SK-N-MC (cell line): ENCODE results near the gene SLC29A4.
"Not testable (repeated sequence)": the region's sequence is repeated elsewhere in the genome, so short reads cannot be mapped to it uniquely, and the experiment has no call there.

Experiments used
- DNase-seq: peaks from one replicate; pipeline ENCODE4 v3.0.0-alpha.2; 2011; ENCODE audit warnings: low read depth, low spot score
- H3K27ac ChIP-seq: fragments of 200-600 bp; sonication (generic); 2 replicates; pipeline ENCODE4 v1.5.1; 2016; ENCODE audit warnings: mixed run types
- H3K36me3 ChIP-seq: fragments of 200-600 bp; sonication (generic); 2 replicates; pipeline ENCODE4 v1.6.1; 2017; ENCODE audit warnings: antibody characterized with exemption, low read length, mixed read lengths; ENCODE audit not compliant: insufficient read depth
- H3K4me3 ChIP-seq: fragments of 200-600 bp; sonication (generic); 2 replicates; pipeline ENCODE4 v1.5.1; 2016
- H3K9ac ChIP-seq: fragments of 200-600 bp; sonication (generic); 2 replicates; pipeline ENCODE4 v1.8.0; 2017; ENCODE audit warnings: mixed run types, mixed read lengths; ENCODE audit not compliant: insufficient read length
- H3K9me3 ChIP-seq: fragments of 200-600 bp; sonication (generic); 2 replicates; pipeline ENCODE4 v1.6.1; 2017; ENCODE audit warnings: low read depth, mild to moderate bottlenecking, antibody characterized with exemption, low read length, moderate library complexity, mixed read lengths
- EZH2 ChIP-seq: fragments of 200-600 bp; sonication (generic); IDR thresholded peaks from one replicate; pipeline ENCODE4 v1.6.1; 2017; ENCODE audit warnings: antibody characterized with exemption
- FOXP2 ChIP-seq: optimal IDR thresholded peaks from 2 replicates; pipeline ENCODE3; 2011; ENCODE audit warnings: mild to moderate bottlenecking, moderate library complexity; ENCODE audit not compliant: insufficient read depth; ENCODE audit errors: extremely low read length, control extremely low read depth
- POLR2AphosphoS5 ChIP-seq: IDR thresholded peaks from 2 replicates; pipeline ENCODE4 v1.6.1; 2012; ENCODE audit warnings: mild to moderate bottlenecking, low read depth, low read length, borderline replicate concordance

Gene SLC29A4

DNA sequence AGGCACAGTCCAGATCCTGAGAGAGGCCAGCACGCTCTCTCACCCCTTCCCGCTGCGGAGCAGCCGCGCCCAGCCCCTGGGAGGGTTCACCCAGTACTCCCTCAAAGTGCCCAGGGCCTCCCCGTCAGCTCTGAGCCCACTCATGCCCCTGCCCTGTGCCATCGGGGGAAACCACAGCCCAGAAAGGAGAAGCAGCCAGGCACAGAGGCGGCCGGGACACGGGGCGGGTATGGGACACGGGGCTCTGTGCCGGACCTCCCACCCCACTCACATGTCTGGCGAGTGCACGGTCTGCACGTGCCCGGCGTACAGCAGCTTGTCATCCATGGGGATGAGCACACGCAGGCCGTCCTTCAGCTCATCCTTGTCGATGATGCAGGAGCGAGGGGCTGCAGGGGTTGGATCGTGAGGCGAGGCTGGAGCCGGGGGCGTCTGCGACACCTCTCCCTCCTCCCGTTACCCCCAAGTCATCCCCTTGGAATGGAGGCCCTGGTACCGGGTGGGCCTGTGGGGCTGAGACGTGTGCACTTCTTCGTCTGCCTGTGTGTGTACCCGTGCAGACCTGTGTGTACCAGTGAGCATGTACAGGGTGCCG lies 38.2 kb downstream of the SLC29A4 start:
- Histone ChIP-seq H3K9ac (no peak overlapping the region), H3K9me3 (no peaks in the 10 kb centered on the region), H3K27ac (no peak overlapping the region), H3K36me3 (peaks cover 38% of the 10 kb centered on the region), H3K4me3 (no peak overlapping the region)
- no peak for DNase-seq
- TF ChIP-seq POLR2AphosphoS5: no peak
- no peak for TF ChIP-seq EZH2
- no peak for TF ChIP-seq FOXP2

DNA sequence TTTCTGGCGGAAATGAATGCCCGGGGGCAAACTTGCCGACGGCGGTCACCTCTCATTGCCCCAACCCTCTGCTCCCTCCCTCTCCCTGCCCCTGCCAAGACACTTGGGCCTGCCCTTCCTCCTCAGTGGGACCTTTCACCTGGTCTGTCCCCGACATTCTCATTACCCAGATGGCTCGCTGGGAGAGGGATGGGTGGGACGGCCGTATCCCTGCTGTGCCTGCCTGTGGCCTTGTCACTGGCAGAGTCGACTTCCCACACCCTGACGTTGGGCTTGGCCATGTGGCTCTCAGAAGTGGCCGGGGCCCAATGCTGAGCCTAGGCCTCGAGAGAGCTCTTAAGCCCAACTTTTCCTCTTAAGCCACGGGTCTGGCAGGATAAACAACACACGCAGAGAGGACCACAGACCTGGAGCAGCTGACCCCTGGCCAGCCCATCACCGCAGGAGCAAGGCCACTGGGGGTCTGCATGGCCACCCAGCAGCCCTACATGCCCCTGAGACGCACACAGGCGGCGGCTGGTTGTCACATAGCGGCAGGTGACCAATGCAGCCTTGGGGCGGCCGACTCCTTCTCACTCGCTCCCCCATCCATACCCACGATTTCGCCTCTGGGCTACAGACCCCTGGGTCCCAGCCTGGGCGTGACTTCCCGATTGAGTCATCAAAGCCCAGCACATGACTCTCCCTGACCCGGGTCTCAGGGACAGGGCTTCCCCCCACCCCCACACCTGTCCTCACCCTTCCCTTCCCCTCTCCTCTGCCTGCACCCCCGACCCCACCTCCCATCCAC lies 40.1 kb downstream of the SLC29A4 start:
- Histone ChIP-seq H3K9me3 (no peaks in the 10 kb centered on the region), H3K36me3 (peaks cover 50% of the 10 kb centered on the region), H3K9ac (no peak overlapping the region), H3K27ac (no peak overlapping the region), H3K4me3 (no peak overlapping the region)
- no peak for DNase-seq
- TF ChIP-seq EZH2: no peak
- TF ChIP-seq POLR2AphosphoS5: no peak
- TF ChIP-seq FOXP2: no peak

DNA sequence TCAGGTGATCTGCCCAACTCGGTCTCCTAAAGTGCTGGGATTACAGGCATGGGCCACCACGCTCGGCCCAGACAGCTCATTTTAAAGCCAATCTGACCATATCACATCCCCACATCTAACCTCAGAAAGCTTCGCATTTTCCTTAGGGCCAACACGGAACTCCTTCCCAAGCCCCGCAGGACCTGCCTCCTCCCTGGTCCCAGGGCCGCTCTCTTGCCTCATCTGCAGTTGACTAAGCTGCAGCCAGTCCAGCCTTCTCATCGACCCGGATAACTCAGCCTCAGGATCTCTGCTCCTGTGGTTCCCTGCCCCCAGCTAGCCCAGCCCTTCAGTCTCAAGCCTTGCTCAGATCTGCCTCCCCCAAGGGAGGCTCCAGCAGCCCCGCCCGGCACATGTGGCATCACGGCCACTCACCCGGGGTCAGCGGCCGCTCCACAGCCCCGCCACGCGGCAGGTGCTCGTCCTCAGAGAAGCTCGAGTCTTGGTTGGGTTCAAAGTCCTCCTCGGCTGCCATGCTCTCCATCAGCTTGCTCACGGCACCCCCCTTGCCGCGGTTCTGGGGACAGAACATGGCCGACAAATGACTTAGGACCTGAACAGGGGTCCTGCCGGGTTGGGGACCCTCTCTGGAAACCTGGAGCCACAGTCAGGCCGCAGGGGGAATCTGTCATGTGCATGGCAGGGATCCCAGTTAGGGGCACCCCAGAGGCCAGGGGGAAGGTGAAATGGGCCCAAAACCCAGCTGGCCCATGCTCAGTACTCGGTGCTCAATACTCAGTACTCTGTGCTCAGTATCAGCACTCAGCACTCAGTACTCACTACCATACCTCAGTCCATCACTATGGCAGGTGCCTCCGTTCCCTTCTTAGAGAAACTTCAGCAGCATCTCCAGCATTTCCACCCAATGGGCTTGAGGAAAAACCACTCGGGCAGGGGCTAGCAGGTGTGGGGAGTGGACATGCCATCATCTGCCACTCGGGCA lies 41.3 kb downstream of the SLC29A4 start:
- DNase-seq, H3K27ac ChIP-seq, H3K9ac ChIP-seq, H3K9me3 ChIP-seq, H3K4me3 ChIP-seq: not testable (repeated sequence)
- peaks cover 40% of the 10 kb centered on the region for H3K36me3 ChIP-seq

DNA sequence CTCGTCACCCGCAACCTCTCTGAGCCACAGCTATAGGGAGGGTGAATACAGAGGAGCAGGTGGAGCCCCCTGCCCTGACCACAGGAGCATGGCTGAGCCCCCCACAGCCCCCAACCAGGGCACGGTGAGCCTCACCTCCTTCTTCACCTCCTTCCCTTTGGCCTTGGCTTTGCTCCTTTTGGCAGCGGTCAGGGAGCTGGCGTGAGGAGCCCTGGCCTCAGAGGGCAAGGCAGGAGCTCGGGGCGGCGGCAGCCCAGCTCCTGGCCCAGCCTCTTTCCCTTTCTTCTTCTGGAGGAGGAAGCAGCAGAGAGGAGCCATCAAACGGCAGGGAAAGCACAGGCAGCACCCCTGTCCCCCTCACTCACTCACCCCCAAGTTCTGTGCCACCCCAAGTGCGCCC lies 42.2 kb downstream of the SLC29A4 start:
- TF ChIP-seq EZH2 (no peak), POLR2AphosphoS5 (no peak), FOXP2 (no peak)
- no peak overlapping the region for H3K4me3 ChIP-seq
- no peak overlapping the region for H3K27ac ChIP-seq
- no peak overlapping the region for H3K9ac ChIP-seq
- H3K36me3 ChIP-seq: peaks cover 37% of the 10 kb centered on the region; the same call in 1 of the 2 replicates
- H3K9me3 ChIP-seq: no peaks in the 10 kb centered on the region
- DNase-seq: no peak

DNA sequence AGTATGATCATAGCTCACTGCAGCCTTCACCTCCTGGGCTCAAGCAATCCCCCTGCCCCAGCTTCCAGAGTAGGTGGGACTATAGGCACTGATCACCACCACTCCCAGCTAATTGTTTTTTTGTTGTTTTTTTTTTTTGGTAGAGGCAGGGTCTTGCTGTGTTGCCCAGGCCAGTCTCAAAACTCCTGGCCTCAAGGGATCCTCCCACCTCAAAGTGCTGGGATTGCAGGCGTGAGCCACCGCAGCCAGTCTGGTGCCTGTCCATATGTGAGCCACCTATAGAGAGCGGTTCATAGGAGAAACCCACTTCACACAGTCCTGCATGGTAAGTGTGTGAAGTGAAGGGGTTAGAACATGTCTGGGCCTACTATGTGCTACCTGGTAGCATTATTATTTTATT lies 47.5 kb downstream of the SLC29A4 start:
- Histone ChIP-seq H3K4me3 (no peak overlapping the region), H3K27ac (no peak overlapping the region), H3K9me3 (no peaks in the 10 kb centered on the region), H3K9ac (no peak overlapping the region), H3K36me3 (peaks cover 43% of the 10 kb centered on the region; the same call in 1 of the 2 replicates)
- DNase-seq: no peak
- TF ChIP-seq POLR2AphosphoS5 (no peak), EZH2 (no peak), FOXP2 (no peak)

DNA sequence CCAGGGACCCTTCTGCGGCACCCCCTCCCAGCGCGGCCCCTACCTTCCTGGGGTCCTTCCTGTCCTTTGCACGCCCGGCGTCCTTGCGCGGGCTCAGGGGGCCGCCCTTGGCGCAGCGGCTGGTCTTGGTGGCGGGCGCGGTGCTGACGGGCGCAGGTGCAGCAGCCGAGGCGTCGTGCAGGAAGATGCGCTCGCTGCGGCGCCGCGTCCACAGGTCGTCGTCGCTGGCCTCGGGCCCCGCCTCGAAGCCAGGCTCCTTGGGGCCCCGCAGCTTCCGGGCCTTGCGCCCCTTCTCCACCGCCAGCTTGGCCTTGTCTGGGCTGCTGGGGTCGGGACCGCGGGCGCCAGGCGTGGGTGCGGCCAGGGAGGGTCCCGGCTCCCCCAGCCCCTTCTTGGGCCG lies 49.8 kb downstream of the SLC29A4 start:
- H3K4me3 ChIP-seq: no peak overlapping the region
- no peaks in the 10 kb centered on the region for H3K9me3 ChIP-seq
- H3K36me3 ChIP-seq: peaks cover 51% of the 10 kb centered on the region
- H3K27ac ChIP-seq: no peak overlapping the region
- TF ChIP-seq FOXP2 (no peak), EZH2 (no peak), POLR2AphosphoS5 (no peak)
- H3K9ac ChIP-seq: no peak overlapping the region
- DNase-seq: no peak

DNA sequence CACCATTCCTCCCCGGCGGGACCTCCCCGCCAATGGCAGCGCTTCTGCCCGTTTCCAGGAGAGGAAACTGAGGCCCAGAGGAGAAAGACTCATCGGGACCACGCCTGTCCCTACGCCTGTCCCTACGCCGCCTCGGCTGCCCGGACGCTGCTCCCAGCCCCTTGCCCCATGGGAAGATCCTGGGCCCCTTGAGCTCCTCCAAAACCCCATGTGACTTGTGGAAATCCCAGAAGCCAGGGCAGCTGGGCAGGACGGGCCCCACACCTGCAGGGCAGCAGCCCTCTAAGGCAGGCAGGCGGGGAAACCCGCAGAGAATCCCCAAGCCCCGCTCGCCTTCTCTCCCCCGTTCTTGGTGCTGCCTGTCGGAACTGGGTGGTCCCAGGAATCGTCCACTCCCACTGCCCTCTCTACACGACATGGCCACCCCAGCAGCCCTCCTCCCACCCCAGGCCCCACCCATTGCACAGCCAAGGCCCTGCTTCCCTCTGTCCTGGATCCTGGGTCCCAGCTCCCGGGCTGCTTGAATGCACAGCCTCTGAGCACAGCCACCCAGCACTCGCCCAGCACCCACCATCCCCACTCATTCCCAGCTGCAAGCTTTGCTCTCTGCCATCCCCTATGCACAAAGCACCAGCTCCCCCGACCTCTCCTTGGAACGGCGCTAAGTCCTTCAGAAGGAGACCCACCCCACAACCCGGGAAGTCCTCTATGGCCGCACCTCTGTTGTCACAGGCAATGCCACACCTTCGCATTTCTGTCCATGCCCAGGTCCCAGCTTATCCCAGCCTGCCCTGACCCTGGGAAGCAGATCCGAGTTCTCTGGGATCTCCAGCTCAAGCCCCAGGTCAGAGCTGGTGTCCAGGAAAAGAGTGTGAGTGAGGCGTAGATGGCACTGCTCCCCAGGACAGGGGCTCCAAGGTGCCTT lies 50.6 kb downstream of the SLC29A4 start:
- Histone ChIP-seq H3K9me3 (no peaks in the 10 kb centered on the region), H3K27ac (no peak overlapping the region), H3K9ac (no peak overlapping the region), H3K36me3 (peaks cover 56% of the 10 kb centered on the region), H3K4me3 (no peak overlapping the region)
- TF ChIP-seq EZH2 (no peak), FOXP2 (no peak), POLR2AphosphoS5 (no peak)
- DNase-seq: no peak
